GM23248 (cell line): ENCODE data around the gene POGZ. TPM values are rescaled to one million over a fixed set of nuclear protein-coding genes. Genes with fewer than 3 reads are reported as not detected.

Source experiments
- DNase-seq: peaks from one replicate; pipeline ENCODE4 v3.0.0-alpha.2; 2015
- H2AFZ ChIP-seq: fragments of 200-600 bp; sonication (generic); 2 replicates; pipeline ENCODE4 v1.6.1; 2016; ENCODE audit warnings: antibody characterized with exemption
- H3F3A ChIP-seq: fragments of 200-600 bp; sonication (generic); 2 replicates; pipeline ENCODE4 v1.6.1; 2016; ENCODE audit warnings: mild to moderate bottlenecking, antibody characterized with exemption, mixed run types; ENCODE audit not compliant: insufficient read depth
- H3K27ac ChIP-seq: fragments of 200-600 bp; sonication (generic); 2 replicates; pipeline ENCODE4 v1.5.1; 2016; ENCODE audit warnings: mild to moderate bottlenecking
- H3K27me3 ChIP-seq: fragments of 200-600 bp; sonication (generic); replicated peaks from 2 replicates; pipeline ENCODE4 v1.6.1; 2016; ENCODE audit warnings: mild to moderate bottlenecking; ENCODE audit not compliant: insufficient read depth
- H3K36me3 ChIP-seq: fragments of 200-600 bp; sonication (generic); 2 replicates; pipeline ENCODE4 v1.6.1; 2016; ENCODE audit warnings: low read depth, mild to moderate bottlenecking
- H3K4me1 ChIP-seq: fragments of 200-600 bp; sonication (generic); 2 replicates; pipeline ENCODE4 v1.6.1; 2016; ENCODE audit warnings: mild to moderate bottlenecking; ENCODE audit not compliant: insufficient read depth
- H3K4me2 ChIP-seq: fragments of 200-600 bp; sonication (generic); one replicate; pipeline ENCODE4 v1.6.1; 2016; ENCODE audit warnings: mild to moderate bottlenecking; ENCODE audit not compliant: unreplicated experiment
- H3K4me3 ChIP-seq: fragments of 200-600 bp; sonication (generic); 2 replicates; pipeline ENCODE4 v1.5.1; 2016; ENCODE audit warnings: mild to moderate bottlenecking
- H3K79me2 ChIP-seq: fragments of 200-600 bp; sonication (generic); 2 replicates; pipeline ENCODE4 v1.6.1; 2016; ENCODE audit warnings: mild to moderate bottlenecking; ENCODE audit not compliant: insufficient read depth
- H3K9ac ChIP-seq: fragments of 200-600 bp; sonication (generic); 2 replicates; pipeline ENCODE4 v1.6.1; 2016; ENCODE audit warnings: mild to moderate bottlenecking
- H3K9me2 ChIP-seq: fragments of 200-600 bp; sonication (generic); 2 replicates; pipeline ENCODE4 v1.6.1; 2016; ENCODE audit warnings: mixed run types, mild to moderate bottlenecking, moderate library complexity; ENCODE audit not compliant: insufficient read depth
- H3K9me3 ChIP-seq: fragments of 200-600 bp; sonication (generic); one replicate; pipeline ENCODE4 v1.6.1; 2017; ENCODE audit warnings: low read depth
- H4K20me1 ChIP-seq: fragments of 200-600 bp; sonication (generic); 2 replicates; pipeline ENCODE4 v1.6.0; 2016; ENCODE audit not compliant: insufficient read depth
- EZH2 ChIP-seq: fragments of 200-600 bp; sonication (generic); IDR thresholded peaks from 2 replicates; pipeline ENCODE4 v1.6.1; 2018; ENCODE audit warnings: antibody characterized with exemption, mild to moderate bottlenecking; ENCODE audit not compliant: insufficient read depth, poor library complexity, severe bottlenecking
- EZH2phosphoT487 ChIP-seq: fragments of 200-600 bp; sonication (generic); IDR thresholded peaks from 2 replicates; pipeline ENCODE4 v1.6.1; 2018; ENCODE audit warnings: antibody characterized with exemption, moderate library complexity, mild to moderate bottlenecking, low read depth; ENCODE audit not compliant: insufficient read depth
- WGBS, 2 experiments: methylation state at CpG; one replicate each; pipeline ENCODE4 v1.1.6; 2015 to 2017; ENCODE audit warnings: low lambda C conversion rate in 2 of 2, low coverage in 1 of 2; ENCODE audit errors: missing lambda C conversion rate in 2 of 2; 5-methylcytosine and 5-hydroxymethylcytosine counted together
- in situ Hi-C: fragments of 300-500 bp; cut with MboI; formaldehyde crosslinking; loops from 2 replicates; pipeline ENCODE4 v1.15.0; 2020
- polyA plus RNA-seq: library from polyadenylated mRNA; unstranded; fragments of >200 nt; fragmentation: Nextera tagmentation; extraction: Ambion mirVana; gene quantifications from 2 replicates; pipeline ENCODE4 v1.2.1, GENCODE V29; 2016
- total RNA-seq: library from RNA; depleted of rRNA; stranded (reverse); fragments of >200 nt; shearing (Covaris generic); gene quantifications from 2 replicates; pipeline ENCODE4 v1.2.3, GENCODE V29; 2014

Gene POGZ
- total and polyA plus RNA-seq, 2 experiments from 2014 or later: 14.9 to 15.5 TPM

DNA sequence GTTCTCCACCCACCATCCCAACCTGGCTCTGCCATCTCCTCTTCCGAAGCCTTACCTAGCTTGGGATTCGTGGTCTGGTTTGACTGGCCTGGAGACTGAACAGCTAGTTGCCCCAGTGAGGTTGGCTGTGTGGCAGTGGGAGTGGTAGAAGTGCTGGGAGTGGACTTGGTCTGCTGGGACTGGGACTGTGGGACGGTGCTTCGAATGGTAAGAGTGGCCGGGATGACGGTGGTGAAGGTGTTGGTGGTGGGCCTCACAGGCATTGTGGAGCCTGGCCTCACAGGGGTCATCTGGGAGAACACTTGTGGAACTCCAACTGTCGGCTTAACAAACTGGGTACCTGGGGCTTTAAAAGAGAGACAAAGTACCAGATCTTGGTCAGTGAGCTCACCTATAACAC, 31.2 kb downstream of the POGZ start:
- H3K4me2 ChIP-seq: no peak overlapping the region
- no peak for TF ChIP-seq EZH2
- no peak for TF ChIP-seq EZH2phosphoT487
- no peak overlapping the region for H3K27ac ChIP-seq
- DNase-seq: no peak
- peaks cover 69% of the 10 kb centered on the region for H3K36me3 ChIP-seq
- H3K9ac ChIP-seq: no peak overlapping the region
- peaks cover 68% of the 10 kb centered on the region for H3K79me2 ChIP-seq
- H3K4me1 ChIP-seq: no peaks in the 10 kb centered on the region
- 95 to 96% methylated on average over 7 of the region's 7 CpGs for WGBS, 2 experiments
- no peak overlapping the region for H2AFZ ChIP-seq
- no peaks in the 10 kb centered on the region for H3K9me2 ChIP-seq
- H3K9me3 ChIP-seq: no peaks in the 10 kb centered on the region
- H4K20me1 ChIP-seq: no peaks in the 10 kb centered on the region
- no peak overlapping the region for H3K4me3 ChIP-seq
- H3F3A ChIP-seq: no peaks in the 10 kb centered on the region
- in situ Hi-C loops: no loop called here
- H3K27me3 ChIP-seq: no peaks in the 10 kb centered on the region

DNA sequence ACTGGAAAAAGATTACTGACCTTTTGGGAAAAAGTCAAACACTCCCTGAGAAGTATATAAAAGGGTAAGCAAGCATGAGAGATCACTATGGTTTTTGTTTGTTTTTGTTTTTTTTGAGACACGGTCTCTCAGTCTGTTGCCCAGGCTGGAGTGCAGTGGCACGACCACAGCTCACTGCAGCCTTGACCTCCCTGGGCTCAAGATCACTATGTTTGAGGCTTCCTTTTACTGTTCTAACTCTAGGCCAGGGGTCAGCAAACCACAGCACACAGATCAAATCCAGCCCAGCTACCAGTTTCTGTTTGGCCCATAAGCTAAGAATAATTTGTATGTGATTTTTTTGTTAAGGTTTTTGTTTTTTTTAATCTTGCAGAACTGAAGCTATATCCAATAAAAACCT, 34.2 kb downstream of the POGZ start:
- no peaks in the 10 kb centered on the region for H4K20me1 ChIP-seq
- H3K9me2 ChIP-seq: no peaks in the 10 kb centered on the region
- no peak overlapping the region for H2AFZ ChIP-seq
- in situ Hi-C loops: no loop called here
- H3K27ac ChIP-seq: no peak overlapping the region
- peaks cover 83% of the 10 kb centered on the region for H3K36me3 ChIP-seq
- no peaks in the 10 kb centered on the region for H3K4me1 ChIP-seq
- no peak overlapping the region for H3K4me2 ChIP-seq
- H3K27me3 ChIP-seq: no peaks in the 10 kb centered on the region
- TF ChIP-seq EZH2 (no peak), EZH2phosphoT487 (no peak)
- 92 to 100% methylated on average over 2 of the region's 2 CpGs for WGBS, 2 experiments
- H3K79me2 ChIP-seq: peaks cover 41% of the 10 kb centered on the region
- no peak for DNase-seq
- H3K9ac ChIP-seq: no peak overlapping the region
- no peaks in the 10 kb centered on the region for H3K9me3 ChIP-seq
- no peak overlapping the region for H3K4me3 ChIP-seq
- H3F3A ChIP-seq: 0 out of 2 replicates have a peak, but pooled peaks cover 4% of the 10 kb centered on the region

DNA sequence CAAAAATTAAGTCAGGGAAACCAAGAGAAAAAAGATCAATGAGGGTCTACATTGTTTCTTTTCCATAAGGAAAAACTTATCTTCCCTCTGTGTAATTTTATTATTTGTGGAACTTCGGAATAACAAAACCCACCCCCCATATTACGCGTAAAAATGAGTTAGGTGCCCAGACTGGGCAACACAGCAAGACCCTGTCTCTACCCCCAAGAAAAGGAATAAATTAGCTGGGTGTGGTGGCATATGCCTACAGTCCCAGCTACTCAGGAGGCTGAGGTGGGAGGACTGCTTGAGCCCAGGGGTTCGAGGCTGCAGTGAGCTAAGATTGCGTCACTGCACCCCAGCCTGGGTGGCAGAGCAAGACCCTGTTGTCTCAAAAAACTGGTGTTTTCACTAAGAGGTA, 39.5 kb downstream of the POGZ start:
- Histone ChIP-seq H4K20me1 (no peaks in the 10 kb centered on the region), H3K9me2 (no peaks in the 10 kb centered on the region), H3K9ac (no peak overlapping the region), H2AFZ (no peak overlapping the region), H3K27ac (no peak overlapping the region), H3K27me3 (no peaks in the 10 kb centered on the region), H3K4me1 (peaks cover 7% of the 10 kb centered on the region), H3K36me3 (peaks cover 45% of the 10 kb centered on the region), H3K4me3 (no peak overlapping the region), H3F3A (peaks cover 31% of the 10 kb centered on the region), H3K79me2 (peaks cover 7% of the 10 kb centered on the region; the same call in 1 of the 2 replicates), H3K4me2 (no peak overlapping the region), H3K9me3 (no peaks in the 10 kb centered on the region)
- DNase-seq: no peak
- 73% methylated on average over 5 of the region's 5 CpGs for WGBS, 2 experiments
- TF ChIP-seq EZH2phosphoT487 (no peak), EZH2 (no peak)
- in situ Hi-C loops: no loop called here

DNA sequence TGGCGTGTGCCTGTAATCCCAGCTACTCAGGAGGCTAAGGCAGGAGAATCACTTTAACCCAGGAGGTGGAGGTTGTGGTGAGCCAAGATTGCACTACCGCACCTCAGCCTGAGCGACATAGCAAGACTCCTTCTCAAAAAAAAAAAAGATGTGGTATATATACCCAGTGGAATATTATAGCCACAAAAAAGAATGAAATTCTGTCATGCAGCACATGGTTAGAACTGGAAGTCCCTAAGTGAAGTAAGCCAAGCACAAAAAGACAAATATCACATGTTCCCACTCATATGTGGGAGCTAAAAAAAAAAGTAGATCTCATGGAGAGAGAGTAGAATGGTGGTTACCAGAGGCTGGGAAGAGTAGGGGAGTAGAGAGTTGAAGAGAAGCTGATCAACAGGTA, 41.2 kb downstream of the POGZ start:
- in situ Hi-C loops: no loop called here
- H3K79me2 ChIP-seq: peaks cover 11% of the 10 kb centered on the region
- peaks cover 43% of the 10 kb centered on the region for H3K36me3 ChIP-seq
- H3K27me3 ChIP-seq: no peaks in the 10 kb centered on the region
- H2AFZ ChIP-seq: no peak overlapping the region
- H3F3A ChIP-seq: peaks cover 31% of the 10 kb centered on the region
- H3K27ac ChIP-seq: no peak overlapping the region
- TF ChIP-seq EZH2phosphoT487 (no peak), EZH2 (no peak)
- no peaks in the 10 kb centered on the region for H3K9me2 ChIP-seq
- peaks cover 7% of the 10 kb centered on the region for H3K4me1 ChIP-seq
- no peak overlapping the region for H3K4me3 ChIP-seq
- DNase-seq: no peak
- H3K9ac ChIP-seq: no peak overlapping the region
- H3K9me3 ChIP-seq: no peaks in the 10 kb centered on the region
- 97% methylated on average over 3 of the region's 3 CpGs for WGBS, 2 experiments
- no peak overlapping the region for H3K4me2 ChIP-seq
- no peaks in the 10 kb centered on the region for H4K20me1 ChIP-seq

DNA sequence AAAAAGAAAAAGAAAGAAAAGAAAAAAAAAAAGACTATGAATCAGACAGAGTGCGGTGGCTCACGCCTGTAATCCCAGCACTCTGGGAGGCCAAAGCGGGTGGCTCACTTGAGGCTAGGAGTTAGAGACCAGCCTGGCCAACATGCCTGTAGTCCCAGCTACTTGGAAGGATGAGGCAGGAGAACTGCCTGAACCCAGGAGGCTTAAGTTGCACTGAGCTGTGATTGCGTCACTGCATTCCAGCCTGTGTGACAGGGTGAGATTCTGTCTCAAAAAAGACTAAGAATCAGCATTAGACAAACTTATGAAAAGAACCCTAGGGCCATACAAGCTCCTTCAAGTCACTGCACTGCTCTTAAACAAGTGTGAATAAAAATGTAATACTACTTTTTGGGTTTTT, 43.1 kb downstream of the POGZ start:
- Histone ChIP-seq H2AFZ (no peak overlapping the region), H3K27ac (peak overlapping the region; percentile 42), H3K4me1 (peaks cover 7% of the 10 kb centered on the region), H3K9ac (no peak overlapping the region), H3K4me2 (no peak overlapping the region), H3K27me3 (no peaks in the 10 kb centered on the region), H3K9me2 (no peaks in the 10 kb centered on the region), H3K4me3 (no peak overlapping the region), H3K79me2 (peaks cover 11% of the 10 kb centered on the region), H3K9me3 (no peaks in the 10 kb centered on the region), H3K36me3 (peaks cover 44% of the 10 kb centered on the region), H3F3A (peaks cover 29% of the 10 kb centered on the region), H4K20me1 (no peaks in the 10 kb centered on the region)
- DNase-seq: peak; percentile 82
- TF ChIP-seq EZH2phosphoT487 (no peak), EZH2 (no peak)
- in situ Hi-C loops: no loop called here
- WGBS, 2 experiments: 89 to 96% methylated on average over 4 of the region's 4 CpGs
